ENCODE data around the gene BLNK. TPM values are rescaled to one million over a fixed set of nuclear protein-coding genes. Genes with fewer than 3 reads are reported as not detected.

BLNK gene
- total RNA-seq, 6 experiments from 2014 or later = 9.9 to 47.7 (median 20.9) TPM

- intact Hi-C loops (cut with DNase I) = no loop called here
- DNase-seq (no peak), ATAC-seq (no peak)
- TF ChIP-seq CTCF (IDR thresholded peaks at IDR 0.05) (no peak), POLR2A (IDR thresholded peaks at IDR 0.05) (no peak)
- H3K9me3 ChIP-seq = peaks cover 0 to 3% (median 0%) of the 10 kb centered on the region in 4 donors
- no peaks in the 10 kb centered on the region for H3K27me3 ChIP-seq
- no peak overlapping the region for H3K4me3 ChIP-seq
- no peak overlapping the region for H3K27ac ChIP-seq
- 67% methylated on average over 1 of the region's 1 CpG for WGBS (ENCODE audit: insufficient coverage, low coverage, low lambda C conversion rate, missing lambda C conversion rate)
- H3K4me1 ChIP-seq = no peaks in the 10 kb centered on the region
- peaks cover 0 to 8% (median 4%) of the 10 kb centered on the region in 4 donors for H3K36me3 ChIP-seq
Measured at GRCh38 chr10:96188916-96189315, 82.5 kb downstream of the BLNK start.

GRCh38 chr10:96188421-96188820 lies 82.9 kb downstream of the BLNK start:
- 69% methylated on average over 2 of the region's 2 CpGs for WGBS (ENCODE audit: insufficient coverage, low coverage, low lambda C conversion rate, missing lambda C conversion rate)
- Histone ChIP-seq H3K27ac (no peak overlapping the region), H3K36me3 (peaks cover 0 to 4% (median 2%) of the 10 kb centered on the region in 4 donors), H3K4me3 (no peak overlapping the region), H3K9me3 (peaks cover 0 to 8% (median 0%) of the 10 kb centered on the region in 4 donors), H3K27me3 (no peaks in the 10 kb centered on the region), H3K4me1 (no peaks in the 10 kb centered on the region)
- intact Hi-C loops (cut with DNase I) = no loop called here
- TF ChIP-seq CTCF (IDR thresholded peaks at IDR 0.05) (no peak), POLR2A (IDR thresholded peaks at IDR 0.05) (no peak)
- DNase-seq (no peak), ATAC-seq (no peak)

- intact Hi-C loops (cut with DNase I) = no loop called here
- H3K27ac ChIP-seq = no peak overlapping the region
- H3K27me3 ChIP-seq = no peaks in the 10 kb centered on the region
- H3K36me3 ChIP-seq = no peaks in the 10 kb centered on the region
- H3K4me3 ChIP-seq = no peak overlapping the region
- WGBS (ENCODE audit: insufficient coverage, low coverage, low lambda C conversion rate, missing lambda C conversion rate) = 91% methylated on average over 1 of the region's 1 CpG
- ATAC-seq (no peak), DNase-seq (no peak)
- H3K4me1 ChIP-seq = no peaks in the 10 kb centered on the region
- TF ChIP-seq POLR2A (IDR thresholded peaks at IDR 0.05) (no peak), CTCF (IDR thresholded peaks at IDR 0.05) (no peak)
- peaks cover 0 to 3% (median 0%) of the 10 kb centered on the region in 4 donors for H3K9me3 ChIP-seq
Measured at GRCh38 chr10:96176985-96177384, 94.4 kb downstream of the BLNK start.

GRCh38 chr10:96172666-96173065 lies 98.7 kb downstream of the BLNK start:
- intact Hi-C loops (cut with DNase I) = no loop called here
- no peaks in the 10 kb centered on the region for H3K36me3 ChIP-seq
- ATAC-seq (no peak), DNase-seq (no peak)
- no peaks in the 10 kb centered on the region for H3K9me3 ChIP-seq
- no peaks in the 10 kb centered on the region for H3K4me1 ChIP-seq
- 70% methylated on average over 1 of the region's 1 CpG for WGBS (ENCODE audit: insufficient coverage, low coverage, low lambda C conversion rate, missing lambda C conversion rate)
- H3K27ac ChIP-seq = no peak overlapping the region
- no peak for TF ChIP-seq POLR2A (IDR thresholded peaks at IDR 0.05)
- TF ChIP-seq CTCF (IDR thresholded peaks at IDR 0.05) = no peak
- H3K27me3 ChIP-seq = no peaks in the 10 kb centered on the region
- no peak overlapping the region for H3K4me3 ChIP-seq

GRCh38 chr10:96170230-96170629 lies 101.1 kb downstream of the BLNK start:
- H3K4me1 ChIP-seq = no peaks in the 10 kb centered on the region
- no peak overlapping the region for H3K27ac ChIP-seq
- ATAC-seq (no peak), DNase-seq (no peak)
- no peaks in the 10 kb centered on the region for H3K9me3 ChIP-seq
- intact Hi-C loops (cut with DNase I) = no loop called here
- no peaks in the 10 kb centered on the region for H3K36me3 ChIP-seq
- TF ChIP-seq POLR2A (IDR thresholded peaks at IDR 0.05) (no peak), CTCF (IDR thresholded peaks at IDR 0.05) (no peak)
- no peak overlapping the region for H3K4me3 ChIP-seq
- no peaks in the 10 kb centered on the region for H3K27me3 ChIP-seq
